Mesendoderm (in vitro differentiated cells): ENCODE data around the gene RNF220.

Experiments
- DNase-seq: peaks from one replicate; pipeline ENCODE4 v3.0.0; 2013
- H2AK5ac ChIP-seq: 2 replicates; pipeline ENCODE4 v1.6.1; 2013; ENCODE audit warnings: low read length, inconsistent platforms
- H2BK120ac ChIP-seq: 2 replicates; pipeline ENCODE4 v1.6.1; 2013; ENCODE audit warnings: low read depth, mild to moderate bottlenecking, low read length, moderate library complexity, mixed read lengths
- H2BK15ac ChIP-seq: replicated peaks from 2 replicates; pipeline ENCODE4 v1.6.1; 2013; ENCODE audit warnings: low read depth, mild to moderate bottlenecking, moderate library complexity
- H2BK5ac ChIP-seq: 2 replicates; pipeline ENCODE4 v1.6.1; 2013; ENCODE audit warnings: low read length, inconsistent platforms
- H3K18ac ChIP-seq: 2 replicates; pipeline ENCODE4 v1.6.1; 2013; ENCODE audit warnings: mild to moderate bottlenecking, low read length, mixed read lengths
- H3K23ac ChIP-seq: one replicate; pipeline ENCODE4 v1.6.1; 2013; ENCODE audit warnings: low read length
- H3K27ac ChIP-seq: 2 replicates; pipeline ENCODE4 v1.5.1; 2013; ENCODE audit warnings: low read depth, mild to moderate bottlenecking, inconsistent platforms, low read length, moderate library complexity
- H3K27me3 ChIP-seq: 2 replicates; pipeline ENCODE4 v1.6.1; 2013; ENCODE audit warnings: low read length, control low read depth, mild to moderate bottlenecking, inconsistent platforms; ENCODE audit not compliant: insufficient read depth, poor library complexity
- H3K36me3 ChIP-seq: 2 replicates; pipeline ENCODE4 v1.6.1; 2013; ENCODE audit warnings: low read length, inconsistent platforms; ENCODE audit not compliant: control insufficient read depth, insufficient read depth
- H3K4ac ChIP-seq: one replicate; pipeline ENCODE4 v1.6.1; 2013; ENCODE audit warnings: low read depth, mild to moderate bottlenecking, low read length, moderate library complexity
- H3K4me1 ChIP-seq: 2 replicates; pipeline ENCODE4 v1.6.1; 2013; ENCODE audit warnings: low read depth, low read length, inconsistent platforms; ENCODE audit not compliant: control insufficient read depth
- H3K4me2 ChIP-seq: 2 replicates; pipeline ENCODE4 v1.6.1; 2013; ENCODE audit warnings: low read length
- H3K4me3 ChIP-seq: 2 replicates; pipeline ENCODE4 v1.5.1; 2013; ENCODE audit warnings: mild to moderate bottlenecking, low read length
- H3K56ac ChIP-seq: one replicate; pipeline ENCODE4 v1.6.1; 2013; ENCODE audit warnings: low read length
- H3K79me1 ChIP-seq: 2 replicates; pipeline ENCODE4 v1.6.1; 2013; ENCODE audit warnings: low read length, inconsistent platforms
- H3K79me2 ChIP-seq: 2 replicates; pipeline ENCODE4 v1.6.1; 2013; ENCODE audit warnings: mild to moderate bottlenecking, low read length; ENCODE audit not compliant: control insufficient read depth, insufficient read depth
- H3K9ac ChIP-seq: 2 replicates; pipeline ENCODE4 v1.6.1; 2013; ENCODE audit warnings: low read length, inconsistent platforms
- H4K5ac ChIP-seq: one replicate; pipeline ENCODE4 v1.6.1; 2013; ENCODE audit warnings: low read length
- H4K8ac ChIP-seq: one replicate; pipeline ENCODE4 v1.6.1; 2013; ENCODE audit warnings: low read depth, mild to moderate bottlenecking, control low read depth, low read length, moderate library complexity
- WGBS: extraction: QIAGEN DNeasy Blood & Tissue Kit; methylation state at CpG from one replicate; pipeline ENCODE4 v1.1.7; 2013; ENCODE audit warnings: low lambda C conversion rate, missing lambda C conversion rate; ENCODE audit not compliant: insufficient coverage; ENCODE audit errors: extremely low coverage; 5-methylcytosine and 5-hydroxymethylcytosine counted together

RNF220 gene

DNA sequence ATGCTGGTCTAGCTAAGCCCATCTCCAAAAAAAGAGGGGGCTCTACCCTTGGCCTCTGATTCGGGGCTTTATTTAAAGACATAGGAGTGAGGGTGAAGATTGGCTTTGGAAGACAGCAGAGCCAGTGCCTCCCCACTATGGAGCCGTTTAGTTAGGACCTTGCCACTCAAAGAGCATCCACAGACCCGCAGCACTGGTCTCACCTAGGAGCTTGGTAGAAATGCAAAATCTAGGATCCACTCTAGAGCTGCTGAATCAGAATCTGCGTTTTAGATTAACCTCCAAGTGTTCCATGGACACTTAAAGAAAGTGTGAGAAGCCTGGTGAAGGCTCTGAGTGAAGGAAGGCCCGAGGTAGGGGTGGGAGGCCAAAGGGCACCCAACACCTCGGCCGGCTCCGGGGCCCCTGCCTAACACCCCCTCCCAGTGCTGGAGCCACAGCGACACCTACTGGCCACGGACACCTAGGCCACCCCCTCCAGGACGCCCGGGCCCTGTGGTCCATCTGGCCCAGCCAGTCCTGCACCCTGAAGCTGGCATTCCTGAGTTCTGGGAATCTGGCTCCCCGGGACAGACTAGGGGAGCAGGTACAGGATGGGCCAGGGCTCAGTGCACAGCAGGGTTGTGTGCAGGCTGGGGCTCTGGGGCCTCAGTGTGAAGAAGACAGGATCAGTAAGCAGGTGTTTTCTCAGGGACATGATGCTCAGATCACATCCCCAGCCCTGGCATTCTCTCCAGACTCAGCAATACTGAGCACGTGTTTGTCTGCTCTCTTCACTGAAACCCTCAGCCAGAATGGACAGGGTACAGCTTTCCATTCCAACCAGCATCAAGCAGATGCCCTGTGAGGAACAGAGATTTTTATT, 190.0 kb downstream of the RNF220 start:
- Histone ChIP-seq H3K23ac (no peak overlapping the region), H4K8ac (no peak overlapping the region), H3K36me3 (no peaks in the 10 kb centered on the region), H3K4me3 (no peak overlapping the region), H3K27ac (no peak overlapping the region), H2BK15ac (no peak overlapping the region), H3K4ac (no peak overlapping the region), H2AK5ac (no peak overlapping the region), H3K4me1 (no peaks in the 10 kb centered on the region), H3K4me2 (no peak overlapping the region), H2BK5ac (no peak overlapping the region), H2BK120ac (no peak overlapping the region), H3K18ac (no peak overlapping the region), H3K79me1 (no peaks in the 10 kb centered on the region), H3K79me2 (no peaks in the 10 kb centered on the region), H3K27me3 (no peaks in the 10 kb centered on the region), H3K9ac (no peak overlapping the region), H4K5ac (no peak overlapping the region), H3K56ac (no peak overlapping the region)
- no CpG with 5 or more reads among the region's 14 CpGs for WGBS
- DNase-seq, result peak; percentile 71

DNA sequence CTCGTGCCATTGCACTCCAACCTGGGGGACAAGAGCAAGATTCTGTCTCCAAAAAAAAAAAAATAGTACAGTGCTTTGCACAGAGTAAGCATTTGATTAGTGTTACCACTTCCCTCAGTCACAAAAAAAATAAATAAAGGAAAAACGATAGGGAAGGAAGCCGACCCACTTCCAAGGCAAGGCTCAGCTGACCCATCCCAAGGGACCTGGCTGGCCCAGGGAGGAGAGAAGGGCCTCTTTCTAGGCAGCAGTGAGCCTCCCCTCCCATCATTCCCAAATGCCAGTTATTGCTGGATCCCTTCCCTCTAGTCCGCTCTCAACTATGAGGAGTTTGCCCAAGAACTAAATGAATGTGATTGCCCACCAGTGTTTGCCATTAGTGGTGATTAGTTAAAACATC, 191.5 kb downstream of the RNF220 start:
- no CpG with 5 or more reads among the region's 4 CpGs for WGBS
- H3K56ac ChIP-seq, result no peak overlapping the region
- H4K5ac ChIP-seq, result no peak overlapping the region
- no peak overlapping the region for H3K23ac ChIP-seq
- H3K4me2 ChIP-seq, result no peak overlapping the region
- no peaks in the 10 kb centered on the region for H3K79me2 ChIP-seq
- no peaks in the 10 kb centered on the region for H3K27me3 ChIP-seq
- H3K4ac ChIP-seq, result no peak overlapping the region
- DNase-seq, result no peak
- no peaks in the 10 kb centered on the region for H3K4me1 ChIP-seq
- no peak overlapping the region for H3K18ac ChIP-seq
- H2BK5ac ChIP-seq, result no peak overlapping the region
- H3K27ac ChIP-seq, result no peak overlapping the region
- no peak overlapping the region for H2BK120ac ChIP-seq
- no peak overlapping the region for H3K4me3 ChIP-seq
- no peak overlapping the region for H3K9ac ChIP-seq
- no peak overlapping the region for H4K8ac ChIP-seq
- no peaks in the 10 kb centered on the region for H3K79me1 ChIP-seq
- H2BK15ac ChIP-seq, result no peak overlapping the region
- no peak overlapping the region for H2AK5ac ChIP-seq
- H3K36me3 ChIP-seq, result no peaks in the 10 kb centered on the region

DNA sequence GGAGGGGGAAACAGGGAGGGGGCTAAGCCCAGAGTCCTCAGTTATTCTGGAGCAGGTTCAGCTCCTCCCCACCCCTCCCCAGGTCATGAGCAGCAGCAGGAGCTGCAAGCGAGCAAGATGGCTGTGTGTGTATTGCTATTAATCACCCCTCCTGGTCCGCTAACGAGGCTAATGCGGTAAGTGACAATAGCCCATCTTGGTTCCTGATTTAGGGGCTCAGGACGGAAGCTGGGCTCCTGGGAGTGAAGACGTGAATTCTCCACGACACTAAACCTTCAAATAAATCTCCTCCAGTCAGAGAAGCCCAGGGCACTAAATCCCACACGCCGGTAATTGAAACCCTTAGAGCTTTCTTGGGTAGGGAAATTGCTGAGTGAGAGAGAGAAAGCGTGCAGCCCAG, 193.1 kb downstream of the RNF220 start:
- Histone ChIP-seq H3K4me2 (no peak overlapping the region), H3K9ac (no peak overlapping the region), H3K23ac (no peak overlapping the region), H3K56ac (no peak overlapping the region), H2BK5ac (no peak overlapping the region), H3K79me1 (no peaks in the 10 kb centered on the region), H4K5ac (no peak overlapping the region), H3K36me3 (no peaks in the 10 kb centered on the region), H3K27ac (no peak overlapping the region), H4K8ac (no peak overlapping the region), H3K4ac (no peak overlapping the region), H3K4me3 (no peak overlapping the region), H3K18ac (no peak overlapping the region), H2AK5ac (no peak overlapping the region), H3K79me2 (no peaks in the 10 kb centered on the region), H2BK120ac (no peak overlapping the region), H2BK15ac (no peak overlapping the region), H3K27me3 (no peaks in the 10 kb centered on the region), H3K4me1 (no peaks in the 10 kb centered on the region)
- no peak for DNase-seq
- WGBS, result no CpG with 5 or more reads among the region's 10 CpGs

DNA sequence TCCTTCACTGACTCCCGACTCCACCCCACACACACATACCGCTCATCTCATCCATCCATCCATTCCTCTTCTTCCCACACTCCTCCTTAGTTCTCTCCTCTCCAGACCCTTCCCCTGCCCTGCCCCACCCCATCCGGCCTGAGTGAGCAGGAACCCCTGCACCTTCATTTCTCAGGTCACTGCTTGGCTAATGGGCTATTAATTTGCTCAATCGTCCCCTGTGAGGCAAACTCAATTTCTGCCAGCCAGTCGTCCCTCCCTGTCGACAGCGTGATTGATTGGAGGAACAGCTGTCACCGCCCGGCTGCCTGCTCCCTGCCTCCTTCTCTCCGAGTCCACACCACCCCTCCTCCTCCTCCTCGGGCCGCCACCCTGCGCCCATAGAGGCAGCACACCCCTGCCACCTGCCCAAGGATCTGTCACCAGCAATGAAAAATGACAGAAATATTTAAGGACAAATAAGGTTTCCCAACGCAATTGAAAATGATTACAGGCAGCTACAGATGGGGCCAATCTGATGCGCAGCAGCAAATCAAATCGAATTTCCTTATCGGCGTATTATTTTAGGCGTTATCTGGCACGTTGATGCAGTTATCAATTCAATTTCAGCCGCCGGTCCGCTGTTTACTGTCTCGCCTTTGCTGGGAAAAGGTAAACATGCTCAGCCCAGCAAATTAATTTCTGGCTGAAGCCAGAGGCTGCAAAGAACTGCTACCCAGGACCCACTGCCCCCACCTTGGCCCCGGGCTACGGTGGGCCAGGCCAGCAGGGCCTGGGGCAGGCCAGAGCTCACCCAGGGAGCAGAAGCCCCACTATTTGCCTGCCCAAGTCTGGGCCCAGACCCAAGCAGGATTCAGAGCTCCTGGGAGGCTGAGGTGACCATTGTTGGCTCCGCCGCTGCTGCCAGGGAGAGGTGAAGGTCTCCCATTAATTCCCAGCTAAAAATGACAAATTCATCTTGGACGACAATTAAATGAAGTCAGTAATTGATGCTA, 197.9 kb downstream of the RNF220 start:
- H3K79me2 ChIP-seq, result no peaks in the 10 kb centered on the region
- no peak overlapping the region for H2AK5ac ChIP-seq
- no peak overlapping the region for H3K4me3 ChIP-seq
- no peak overlapping the region for H3K4me2 ChIP-seq
- H4K5ac ChIP-seq, result no peak overlapping the region
- no peak overlapping the region for H3K4ac ChIP-seq
- no peak overlapping the region for H2BK120ac ChIP-seq
- H3K23ac ChIP-seq, result no peak overlapping the region
- no peaks in the 10 kb centered on the region for H3K79me1 ChIP-seq
- no peak overlapping the region for H4K8ac ChIP-seq
- H3K27ac ChIP-seq, result no peak overlapping the region
- H3K36me3 ChIP-seq, result no peaks in the 10 kb centered on the region
- no peaks in the 10 kb centered on the region for H3K4me1 ChIP-seq
- 100% methylated on average over 2 of the region's 29 CpGs for WGBS
- H3K56ac ChIP-seq, result no peak overlapping the region
- H3K27me3 ChIP-seq, result no peaks in the 10 kb centered on the region
- DNase-seq, result no peak
- H3K9ac ChIP-seq, result no peak overlapping the region
- H3K18ac ChIP-seq, result no peak overlapping the region
- no peak overlapping the region for H2BK15ac ChIP-seq
- no peak overlapping the region for H2BK5ac ChIP-seq

DNA sequence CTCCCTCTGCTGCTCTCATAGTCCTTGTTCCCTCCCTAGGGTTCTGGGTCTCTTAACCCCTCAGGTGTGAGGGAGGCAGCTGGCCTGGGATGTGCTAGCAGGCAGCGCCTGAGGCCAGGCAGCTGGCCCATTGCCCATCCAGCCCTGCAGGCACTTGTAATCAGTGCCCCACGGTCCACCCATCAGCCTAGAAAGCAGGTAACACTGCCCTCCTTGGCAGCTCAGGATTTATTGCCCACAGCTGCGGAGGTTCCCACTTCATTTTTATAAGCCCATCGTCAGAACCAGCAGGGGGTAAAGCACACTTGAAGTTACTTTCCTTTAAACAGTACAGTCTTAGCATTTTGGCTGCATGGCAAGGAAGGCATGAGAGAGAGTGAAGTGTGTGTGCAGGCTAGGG, 198.7 kb downstream of the RNF220 start:
- H2BK15ac ChIP-seq, result no peak overlapping the region
- no peak overlapping the region for H3K4ac ChIP-seq
- H2BK5ac ChIP-seq, result no peak overlapping the region
- H3K18ac ChIP-seq, result no peak overlapping the region
- no peaks in the 10 kb centered on the region for H3K79me2 ChIP-seq
- no peak overlapping the region for H2AK5ac ChIP-seq
- H4K5ac ChIP-seq, result no peak overlapping the region
- H2BK120ac ChIP-seq, result no peak overlapping the region
- H3K4me3 ChIP-seq, result no peak overlapping the region
- H3K36me3 ChIP-seq, result no peaks in the 10 kb centered on the region
- H3K9ac ChIP-seq, result no peak overlapping the region
- H3K23ac ChIP-seq, result no peak overlapping the region
- no peak for DNase-seq
- no peaks in the 10 kb centered on the region for H3K79me1 ChIP-seq
- H3K4me1 ChIP-seq, result no peaks in the 10 kb centered on the region
- H3K56ac ChIP-seq, result no peak overlapping the region
- H3K27me3 ChIP-seq, result no peaks in the 10 kb centered on the region
- H4K8ac ChIP-seq, result no peak overlapping the region
- H3K4me2 ChIP-seq, result no peak overlapping the region
- no peak overlapping the region for H3K27ac ChIP-seq
- WGBS, result no CpG with 5 or more reads among the region's 4 CpGs
